Fibroblast of villous mesenchyme (primary cell): ENCODE measurements around the gene SEMA4C. TPM values are rescaled to one million over a fixed set of nuclear protein-coding genes. Genes with fewer than 3 reads are reported as not detected.

Source experiments
- DNase-seq: peaks from one replicate; pipeline ENCODE4 v3.0.0-alpha.2; 2010; ENCODE audit warnings: low read depth
- H3K4me3 ChIP-seq: 2 replicates; pipeline ENCODE4 v1.5.1; 2011; ENCODE audit warnings: low read depth, mild to moderate bottlenecking, low read length
- CTCF ChIP-seq: IDR thresholded peaks from 2 replicates; pipeline ENCODE4 v1.5.1; 2012; ENCODE audit warnings: low read depth, mild to moderate bottlenecking, low read length; ENCODE audit not compliant: insufficient read depth
- total RNA-seq: library from RNA; depleted of rRNA; stranded (reverse); fragments of >200 nt; gene quantifications from 2 replicates; pipeline ENCODE4 v1.2.3, GENCODE V29; 2012

The SEMA4C gene
- total RNA-seq, 1 donor: 16.4 TPM

- H3K4me3 ChIP-seq: no peak overlapping the region
- no peak for TF ChIP-seq CTCF
- no peak for DNase-seq
Measured at GRCh38 chr2:96875498-96876268, 5.8 kb upstream of the SEMA4C start.

GRCh38 chr2:96874198-96874831 lies 4.4 kb upstream of the SEMA4C start:
- DNase-seq: no peak
- H3K4me3 ChIP-seq: no peak overlapping the region
- TF ChIP-seq CTCF: no peak

- DNase-seq: no peak
- no peak for TF ChIP-seq CTCF
- no peak overlapping the region for H3K4me3 ChIP-seq
Measured at GRCh38 chr2:96873651-96874096, 3.8 kb upstream of the SEMA4C start.

- TF ChIP-seq CTCF: no peak
- H3K4me3 ChIP-seq: no peak overlapping the region
- DNase-seq: no peak
Measured at GRCh38 chr2:96872591-96873349, 2.9 kb upstream of the SEMA4C start.

GRCh38 chr2:96870626-96871255 lies 861 bp upstream of the SEMA4C start:
- no peak for DNase-seq
- peak overlapping the region; percentile 81 for H3K4me3 ChIP-seq
- no peak for TF ChIP-seq CTCF

- peak; percentile 87 for DNase-seq
- TF ChIP-seq CTCF: no peak
- peak overlapping the region; percentile 81 for H3K4me3 ChIP-seq
Measured at GRCh38 chr2:96869281-96869821, 529 bp downstream of the SEMA4C start.
